D341Med (cell line): ENCODE results near the gene AGAP1.
A peak's percentile ranks its signal among the peaks of the same experiment; 100 is the strongest.

Experiments
- DNase-seq: peaks from one replicate; pipeline ENCODE4 v3.0.0; 2012; ENCODE audit warnings: low spot score

Gene AGAP1

DNA sequence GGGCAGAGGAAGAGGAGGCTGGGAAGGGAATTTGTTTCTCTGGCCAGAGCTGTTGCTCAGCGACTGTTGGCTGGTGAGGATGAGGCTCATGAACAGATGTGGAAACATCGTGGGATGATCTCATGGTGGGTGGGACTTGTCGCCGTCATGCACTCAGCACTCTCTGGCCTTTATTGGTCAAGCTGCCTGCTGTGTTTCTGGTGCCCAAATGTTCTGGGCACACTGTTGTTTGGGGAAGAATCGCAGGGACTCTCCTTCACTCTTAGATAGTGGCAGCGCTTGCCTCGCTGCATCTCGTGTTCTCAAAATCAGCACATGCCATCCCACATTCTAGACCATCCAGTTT is 145.6 kb downstream of the AGAP1 start:
- DNase-seq, result no peak

DNA sequence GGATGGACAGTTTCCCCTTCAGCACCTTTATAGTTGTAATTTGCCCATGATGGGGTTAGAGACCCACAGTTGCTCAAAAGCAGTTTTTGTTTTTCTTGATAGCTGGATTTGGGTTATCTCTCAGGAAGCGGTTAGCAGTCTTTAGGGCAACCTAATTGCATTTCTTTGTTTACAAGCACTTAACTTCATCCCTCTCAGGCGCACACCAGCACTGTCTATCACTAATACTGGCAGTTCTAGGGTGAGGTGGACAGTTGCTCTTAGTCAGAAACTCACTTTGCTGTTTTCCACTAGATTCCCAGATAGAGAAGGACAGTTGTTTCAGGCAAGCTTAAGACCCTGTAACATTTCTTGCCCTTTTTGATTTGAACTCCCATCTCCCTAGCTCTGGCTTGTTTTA is 146.0 kb downstream of the AGAP1 start:
- no peak for DNase-seq

GRCh38 chr2:235640377-235640776 is 146.5 kb downstream of the AGAP1 start:
- DNase-seq, result no peak

- DNase-seq, result no peak
Measured at GRCh38 chr2:235640926-235641723, 147.3 kb downstream of the AGAP1 start.

DNA sequence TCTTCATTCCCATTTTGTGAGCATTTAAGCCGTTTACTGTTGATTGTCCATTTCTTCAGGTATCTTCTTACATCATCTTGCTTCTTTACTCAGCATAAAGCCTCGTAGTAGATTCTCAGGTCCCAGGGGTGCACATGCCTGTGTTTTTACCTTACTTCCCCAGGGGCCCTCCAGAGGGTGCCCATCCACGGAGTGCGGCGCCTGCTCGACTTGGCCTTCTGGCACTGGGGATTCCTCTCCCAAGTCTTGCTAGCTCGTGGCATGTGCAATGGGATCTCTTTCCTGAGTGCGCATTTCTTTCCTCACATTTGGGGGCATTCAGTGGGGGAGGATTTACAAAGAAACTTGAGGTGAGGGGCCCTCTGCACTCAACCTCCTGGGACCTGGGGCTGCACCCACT is 148.1 kb downstream of the AGAP1 start:
- peak; percentile 58 for DNase-seq

GRCh38 chr2:235642446-235643098 is 148.7 kb downstream of the AGAP1 start:
- no peak for DNase-seq

GRCh38 chr2:235643680-235644511 is 150.1 kb downstream of the AGAP1 start:
- DNase-seq, result no peak

- no peak for DNase-seq
Measured at GRCh38 chr2:235647264-235647663, 153.4 kb downstream of the AGAP1 start.

DNA sequence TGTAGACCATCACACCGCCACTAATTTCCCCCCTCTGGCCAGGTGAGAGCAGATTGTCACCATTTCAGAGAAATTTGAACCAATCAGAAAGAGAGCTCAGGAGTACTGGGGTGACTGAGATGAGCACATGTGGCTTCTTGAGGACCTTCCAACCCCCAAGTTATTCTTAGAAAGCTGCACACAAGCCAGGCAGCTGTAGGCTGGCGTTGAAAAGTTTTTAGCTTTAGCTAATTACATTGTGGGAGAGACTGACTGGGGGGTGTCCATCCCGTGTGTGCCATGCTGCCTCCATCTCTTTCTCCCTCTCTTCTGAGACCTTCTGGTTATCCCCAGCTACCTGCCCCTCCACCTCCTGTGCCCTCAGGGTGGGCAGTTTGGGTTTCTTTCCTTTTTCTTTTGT is 154.0 kb downstream of the AGAP1 start:
- DNase-seq, result no peak

GRCh38 chr2:235649418-235649817 is 155.6 kb downstream of the AGAP1 start:
- DNase-seq, result no peak

GRCh38 chr2:235651643-235652042 is 157.8 kb downstream of the AGAP1 start:
- no peak for DNase-seq

GRCh38 chr2:235654103-235654813 is 160.4 kb downstream of the AGAP1 start:
- no peak for DNase-seq

DNA sequence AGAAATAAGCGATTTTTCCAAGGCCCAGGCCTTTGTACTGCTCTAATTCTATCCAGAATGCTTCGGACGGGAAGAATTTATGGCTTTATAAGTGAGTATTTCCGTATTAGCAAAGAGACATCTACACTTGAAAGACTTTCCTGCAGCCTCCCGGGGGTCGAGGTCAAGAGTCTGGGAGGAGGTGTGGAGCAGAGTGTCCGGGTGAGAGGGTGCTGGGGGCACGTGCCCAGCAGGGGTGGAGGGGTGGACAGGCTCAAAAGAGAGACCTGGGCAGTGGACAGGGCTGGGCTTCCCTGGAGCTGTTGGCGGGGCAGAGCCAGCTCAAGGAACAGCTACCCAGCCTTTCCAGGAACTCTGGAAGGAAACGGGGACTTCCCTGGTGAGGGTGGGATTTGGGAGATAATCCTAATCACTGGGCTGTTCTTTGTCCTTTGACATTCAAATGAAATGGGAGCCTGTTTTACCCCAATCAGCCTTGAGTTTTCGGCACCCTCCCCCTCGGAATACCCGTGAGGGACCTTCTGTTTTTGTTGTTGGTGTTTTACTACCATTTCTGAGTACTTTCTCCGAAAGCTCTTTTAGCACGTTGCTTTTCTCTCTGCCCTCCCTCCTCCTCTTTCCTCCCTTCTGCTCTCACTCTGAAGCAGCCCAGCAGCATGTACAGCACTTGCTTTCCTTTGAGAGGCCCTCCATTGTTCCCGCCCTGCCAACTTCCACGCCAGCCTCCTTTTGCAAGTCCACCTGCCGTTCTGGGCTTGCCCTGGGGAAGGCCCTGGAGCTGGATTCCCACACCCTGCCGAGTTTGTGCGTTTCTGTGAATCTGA is 164.7 kb downstream of the AGAP1 start:
- peak; percentile 73 for DNase-seq

- no peak for DNase-seq
Measured at GRCh38 chr2:235659767-235660322, 166.0 kb downstream of the AGAP1 start.

GRCh38 chr2:235660484-235661082 is 166.7 kb downstream of the AGAP1 start:
- no peak for DNase-seq

DNA sequence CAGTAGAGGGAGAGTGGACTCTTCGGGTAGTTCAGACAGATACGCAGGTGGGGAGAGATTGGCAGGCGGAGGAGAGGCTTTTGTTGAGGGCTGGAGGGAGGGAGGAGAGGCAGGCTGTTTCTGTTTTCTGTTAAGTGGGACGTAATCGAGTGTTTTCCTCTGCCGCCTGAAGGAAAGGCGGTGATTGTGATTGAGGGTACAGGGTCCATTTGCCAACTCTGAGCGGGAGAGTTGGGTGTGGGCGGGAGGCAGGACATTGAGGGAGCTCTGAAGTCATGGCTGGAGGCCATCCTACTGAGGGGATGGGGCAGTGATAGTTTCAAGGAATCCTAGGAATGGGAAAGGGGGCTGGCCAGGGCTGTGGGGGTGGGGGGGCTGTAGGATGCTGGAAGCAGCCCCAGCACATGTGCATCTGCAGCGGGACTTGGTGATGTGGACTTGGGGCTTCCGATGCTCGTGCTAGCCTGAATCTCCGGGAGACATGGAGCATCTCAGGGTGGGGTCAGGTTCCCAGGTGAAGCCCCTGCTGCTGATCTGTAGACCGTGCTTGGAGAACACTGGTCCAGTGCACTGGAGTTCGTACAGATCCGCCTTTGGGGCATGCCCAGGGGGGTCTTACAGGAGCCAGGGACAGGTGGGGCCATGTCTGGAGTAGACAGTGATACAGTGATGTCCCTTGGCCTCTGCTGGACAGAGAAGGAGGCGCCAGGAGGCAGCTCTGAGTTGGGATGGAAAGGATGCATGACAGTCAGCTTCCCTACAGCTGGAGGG is 167.5 kb downstream of the AGAP1 start:
- DNase-seq, result no peak

DNA sequence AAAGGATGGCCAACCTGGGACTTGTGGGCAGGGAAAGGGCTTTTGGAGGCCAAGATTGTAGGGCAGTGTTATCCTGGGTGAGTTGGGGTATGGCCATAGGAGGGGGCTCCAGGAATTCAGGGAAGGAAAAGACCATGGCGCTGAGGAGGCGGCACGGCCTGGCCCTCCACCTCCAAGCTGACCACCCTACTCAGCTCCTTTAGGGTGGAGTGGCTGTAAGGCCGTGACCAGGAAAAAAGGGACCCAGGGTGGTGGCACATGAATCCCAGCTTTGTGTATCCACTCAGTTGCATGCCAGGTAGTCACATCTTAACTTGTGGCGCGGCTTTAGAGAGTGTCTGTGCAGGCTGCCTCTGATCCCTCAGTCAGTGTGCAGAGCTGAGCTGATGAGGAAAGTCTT is 168.1 kb downstream of the AGAP1 start:
- no peak for DNase-seq

DNA sequence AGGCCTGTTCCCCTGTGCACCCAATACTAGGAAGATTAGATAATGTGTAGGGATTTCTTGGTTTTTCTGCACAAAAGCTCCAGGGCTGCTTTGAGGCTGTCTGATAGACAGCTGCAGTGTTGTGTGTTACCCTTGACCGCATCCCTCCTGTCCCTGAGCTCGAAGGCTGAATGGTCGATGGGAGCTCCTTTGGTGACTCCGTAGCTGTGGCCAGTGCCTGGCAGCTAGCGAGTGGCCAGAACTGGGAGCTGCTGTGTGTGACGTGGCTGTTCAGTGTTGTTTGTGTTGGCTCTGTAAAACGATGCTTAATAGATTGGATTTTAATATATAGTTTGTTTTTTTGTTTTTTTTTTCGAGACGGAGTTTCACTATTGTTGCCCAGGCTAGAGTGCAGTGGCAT is 170.0 kb downstream of the AGAP1 start:
- no peak for DNase-seq

- peak; percentile 57 for DNase-seq
Measured at GRCh38 chr2:235665661-235666212, 171.9 kb downstream of the AGAP1 start.
